Measurements from ENCODE around the gene GNG3.
A peak's percentile ranks its signal among the peaks of the same experiment; 100 is the strongest.
"Not testable (repeated sequence)": the region's sequence is repeated elsewhere in the genome, so short reads cannot be mapped to it uniquely, and the experiment has no call there.

Gene GNG3

DNA sequence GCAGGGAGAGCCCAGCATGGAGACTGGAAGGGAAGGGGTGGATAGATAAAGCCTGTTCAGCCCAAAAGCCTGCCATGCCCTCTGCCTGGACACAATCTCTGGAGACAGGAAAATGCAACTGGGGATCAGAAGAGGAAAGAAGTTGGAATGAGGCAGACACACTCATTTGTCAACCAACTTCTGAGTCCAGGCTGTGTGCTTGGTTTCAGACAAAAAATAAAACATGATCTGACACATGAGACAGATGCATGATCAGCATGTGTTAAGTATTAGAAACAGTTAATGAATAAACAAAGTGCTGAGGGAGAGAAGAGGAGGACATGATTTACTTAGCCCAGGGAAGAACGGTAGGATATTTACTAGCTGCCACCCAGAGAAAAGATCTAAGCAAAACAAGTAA lies 19.0 kb upstream of the GNG3 start:
- Histone ChIP-seq H3K9ac (ENCODE audit: low read length) (no peak overlapping the region), H3K79me2 (ENCODE audit: insufficient read depth, low read length) (no peaks in the 10 kb centered on the region), H3K4me3 (ENCODE audit: insufficient read depth, low read length, poor library complexity, severe bottlenecking) (no peak overlapping the region), H3K9me2 (replicated peaks; ENCODE audit: insufficient read depth, low read length) (no peaks in the 10 kb centered on the region), H3F3A (ENCODE audit: insufficient read depth) (no peaks in the 10 kb centered on the region), H2AFZ (ENCODE audit: low read depth, low read length, severe bottlenecking) (no peak overlapping the region), H3K4me2 (ENCODE audit: low read depth, low read length, poor library complexity, severe bottlenecking) (no peak overlapping the region), H3K27ac (ENCODE audit: low read depth, low read length) (no peak overlapping the region), H3K27me3 (ENCODE audit: low read length) (no peaks in the 10 kb centered on the region), H3K9me3 (ENCODE audit: insufficient read depth, low read length) (no peaks in the 10 kb centered on the region), H4K20me1 (ENCODE audit: low read depth, low read length) (no peaks in the 10 kb centered on the region), H3K36me3 (ENCODE audit: low read length) (no peaks in the 10 kb centered on the region)
- TF ChIP-seq EZH2phosphoT487 (conservative IDR thresholded peaks at IDR 0.05; ENCODE audit: low read length): no peak
- TF ChIP-seq, protein P1, sequence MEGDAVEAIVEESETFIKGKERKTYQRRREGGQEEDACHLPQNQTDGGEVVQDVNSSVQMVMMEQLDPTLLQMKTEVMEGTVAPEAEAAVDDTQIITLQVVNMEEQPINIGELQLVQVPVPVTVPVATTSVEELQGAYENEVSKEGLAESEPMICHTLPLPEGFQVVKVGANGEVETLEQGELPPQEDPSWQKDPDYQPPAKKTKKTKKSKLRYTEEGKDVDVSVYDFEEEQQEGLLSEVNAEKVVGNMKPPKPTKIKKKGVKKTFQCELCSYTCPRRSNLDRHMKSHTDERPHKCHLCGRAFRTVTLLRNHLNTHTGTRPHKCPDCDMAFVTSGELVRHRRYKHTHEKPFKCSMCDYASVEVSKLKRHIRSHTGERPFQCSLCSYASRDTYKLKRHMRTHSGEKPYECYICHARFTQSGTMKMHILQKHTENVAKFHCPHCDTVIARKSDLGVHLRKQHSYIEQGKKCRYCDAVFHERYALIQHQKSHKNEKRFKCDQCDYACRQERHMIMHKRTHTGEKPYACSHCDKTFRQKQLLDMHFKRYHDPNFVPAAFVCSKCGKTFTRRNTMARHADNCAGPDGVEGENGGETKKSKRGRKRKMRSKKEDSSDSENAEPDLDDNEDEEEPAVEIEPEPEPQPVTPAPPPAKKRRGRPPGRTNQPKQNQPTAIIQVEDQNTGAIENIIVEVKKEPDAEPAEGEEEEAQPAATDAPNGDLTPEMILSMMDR (IDR thresholded peaks at IDR 0.05; ENCODE audit: insufficient read depth, low read length, poor library complexity, severe bottlenecking): no peak

DNA sequence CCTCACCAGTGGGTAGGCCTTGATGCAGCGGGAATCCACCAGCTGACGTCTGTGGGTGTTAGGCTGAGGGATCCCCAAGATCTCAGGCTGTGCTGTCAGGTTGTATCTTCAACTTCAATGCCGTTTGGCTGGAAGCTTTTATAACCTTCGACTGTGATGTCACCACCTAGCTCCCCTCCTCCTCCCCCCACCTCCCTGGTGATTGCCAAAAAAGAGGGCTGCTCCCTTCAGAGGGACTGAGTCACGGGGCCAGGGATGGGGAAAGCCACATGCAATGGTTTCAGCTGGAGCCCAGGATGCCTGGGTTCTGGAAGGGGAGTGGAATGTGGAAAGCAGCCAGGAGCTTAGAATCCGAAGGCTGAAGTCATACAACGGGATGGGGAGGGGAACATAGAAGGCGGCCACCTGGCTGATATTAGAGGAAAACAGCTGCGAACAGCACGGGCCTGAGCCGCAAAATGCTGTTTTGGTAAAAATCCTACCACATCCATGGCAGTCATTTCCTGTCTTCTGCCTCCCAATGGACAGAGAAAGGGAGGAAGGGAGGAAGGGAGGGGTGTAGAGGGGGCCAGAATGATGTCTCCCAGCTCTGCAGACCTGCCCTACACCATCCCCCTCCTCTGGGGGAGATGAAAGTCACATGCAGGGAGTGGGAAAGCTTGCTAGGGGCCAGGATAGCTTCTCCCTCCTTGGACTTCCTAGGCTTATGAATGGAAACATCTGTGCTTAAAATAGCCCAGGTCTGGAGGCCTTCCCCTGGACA lies 17.9 kb upstream of the GNG3 start, which contains the start of gene LRRN4CL:
TSS of gene LRRN4CL (minus strand) at position 110 of the 763 bp plus-strand sequence. CDS start 1,022 bp downstream, outside the sequence.
- Histone ChIP-seq H2AFZ (ENCODE audit: low read depth, low read length, severe bottlenecking) (no peak within 1 kb of the TSS), H4K20me1 (ENCODE audit: low read depth, low read length) (no peaks in the 10 kb centered on the region), H3K4me3 (ENCODE audit: insufficient read depth, low read length, poor library complexity, severe bottlenecking) (no peak within 1 kb of the TSS), H3F3A (ENCODE audit: insufficient read depth) (no peaks in the 10 kb centered on the region), H3K36me3 (ENCODE audit: low read length) (no peaks in the 10 kb centered on the region), H3K9me3 (ENCODE audit: insufficient read depth, low read length) (no peaks in the 10 kb centered on the region), H3K27ac (ENCODE audit: low read depth, low read length) (no peak within 1 kb of the TSS), H3K9me2 (replicated peaks; ENCODE audit: insufficient read depth, low read length) (no peaks in the 10 kb centered on the region), H3K27me3 (ENCODE audit: low read length) (no peaks in the 10 kb centered on the region), H3K79me2 (ENCODE audit: insufficient read depth, low read length) (no peaks in the 10 kb centered on the region), H3K9ac (ENCODE audit: low read length) (no peak within 1 kb of the TSS), H3K4me2 (ENCODE audit: low read depth, low read length, poor library complexity, severe bottlenecking) (no peak within 1 kb of the TSS)
- TF ChIP-seq, protein P1 (IDR thresholded peaks at IDR 0.05; ENCODE audit: insufficient read depth, low read length, poor library complexity, severe bottlenecking): no peak
- TF ChIP-seq EZH2phosphoT487 (conservative IDR thresholded peaks at IDR 0.05; ENCODE audit: low read length): no peak

DNA sequence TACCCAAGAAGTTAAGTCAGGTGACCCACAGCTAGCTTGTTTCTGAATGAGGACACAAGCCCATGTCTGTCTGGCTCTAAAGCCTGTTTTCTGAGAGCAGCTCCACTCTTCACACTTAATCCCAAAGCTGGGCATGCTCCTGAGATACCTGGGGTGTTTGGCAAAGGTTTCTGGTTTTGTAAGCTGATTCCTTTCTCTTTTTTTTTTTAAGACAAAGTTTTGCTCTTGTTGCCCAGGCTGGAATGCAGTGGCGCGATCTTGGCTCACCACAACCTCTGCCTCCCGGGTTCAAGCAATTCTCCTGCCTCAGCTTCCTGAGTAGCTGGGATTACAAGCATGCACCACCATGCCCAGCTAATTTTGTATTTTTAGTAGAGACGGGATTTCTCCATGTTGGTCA lies 13.9 kb upstream of the GNG3 start:
- H3K9me2 ChIP-seq (replicated peaks; ENCODE audit: insufficient read depth, low read length); H3K9me3 ChIP-seq (ENCODE audit: insufficient read depth, low read length); H2AFZ ChIP-seq (ENCODE audit: low read depth, low read length, severe bottlenecking); H3K79me2 ChIP-seq (ENCODE audit: insufficient read depth, low read length); H3K4me3 ChIP-seq (ENCODE audit: insufficient read depth, low read length, poor library complexity, severe bottlenecking); H3K9ac ChIP-seq (ENCODE audit: low read length); H3K27ac ChIP-seq (ENCODE audit: low read depth, low read length); H3F3A ChIP-seq (ENCODE audit: insufficient read depth); H4K20me1 ChIP-seq (ENCODE audit: low read depth, low read length); H3K27me3 ChIP-seq (ENCODE audit: low read length); H3K36me3 ChIP-seq (ENCODE audit: low read length); H3K4me2 ChIP-seq (ENCODE audit: low read depth, low read length, poor library complexity, severe bottlenecking): not testable (repeated sequence)

DNA sequence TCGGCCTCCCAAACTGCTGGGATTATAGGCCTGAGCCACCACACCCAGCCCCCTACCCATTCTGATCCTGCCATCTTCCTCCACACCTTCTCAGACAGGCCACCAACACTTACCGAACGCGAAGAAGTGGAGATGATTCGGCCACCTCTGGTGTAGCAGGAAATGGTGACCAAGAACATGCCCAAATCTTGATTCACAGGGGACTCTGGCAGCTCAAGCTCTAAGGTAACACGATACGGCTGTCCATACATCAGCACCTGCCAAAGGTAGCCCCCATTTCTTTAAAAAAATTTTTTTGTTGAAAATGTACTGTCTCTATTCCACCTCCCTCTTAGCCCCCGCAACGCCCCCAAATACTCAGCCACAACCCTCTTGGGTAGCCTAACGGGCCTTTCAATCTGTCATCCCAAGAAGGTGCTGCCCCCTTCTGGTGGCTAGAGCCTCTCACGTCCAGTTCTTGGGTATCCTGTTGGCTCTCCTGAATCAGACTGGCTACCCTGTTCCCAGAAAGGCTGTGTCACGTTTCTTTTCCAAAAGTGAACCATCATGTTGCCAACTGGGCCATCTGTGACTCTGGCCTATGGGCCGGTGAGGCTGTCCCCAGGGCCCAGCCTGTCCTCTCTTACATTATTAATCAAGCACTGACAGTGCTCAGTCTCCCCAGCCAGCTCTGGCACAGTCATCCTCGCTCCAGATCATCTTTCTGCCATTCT lies 12.9 kb upstream of the GNG3 start:
- no peak for TF ChIP-seq EZH2phosphoT487 (conservative IDR thresholded peaks at IDR 0.05; ENCODE audit: low read length)
- TF ChIP-seq, protein P1 (IDR thresholded peaks at IDR 0.05; ENCODE audit: insufficient read depth, low read length, poor library complexity, severe bottlenecking): peak; percentile 85
- no peaks in the 10 kb centered on the region for H3K79me2 ChIP-seq (ENCODE audit: insufficient read depth, low read length)
- H3K27ac ChIP-seq (ENCODE audit: low read depth, low read length): no peak overlapping the region
- no peaks in the 10 kb centered on the region for H3K9me3 ChIP-seq (ENCODE audit: insufficient read depth, low read length)
- H3K4me2 ChIP-seq (ENCODE audit: low read depth, low read length, poor library complexity, severe bottlenecking): no peak overlapping the region
- H2AFZ ChIP-seq (ENCODE audit: low read depth, low read length, severe bottlenecking): no peak overlapping the region
- no peaks in the 10 kb centered on the region for H4K20me1 ChIP-seq (ENCODE audit: low read depth, low read length)
- H3K9me2 ChIP-seq (replicated peaks; ENCODE audit: insufficient read depth, low read length): no peaks in the 10 kb centered on the region
- no peak overlapping the region for H3K9ac ChIP-seq (ENCODE audit: low read length)
- no peaks in the 10 kb centered on the region for H3K36me3 ChIP-seq (ENCODE audit: low read length)
- no peak overlapping the region for H3K4me3 ChIP-seq (ENCODE audit: insufficient read depth, low read length, poor library complexity, severe bottlenecking)
- no peaks in the 10 kb centered on the region for H3K27me3 ChIP-seq (ENCODE audit: low read length)
- H3F3A ChIP-seq (ENCODE audit: insufficient read depth): 0 out of 2 replicates have a peak, but pooled peaks cover 3% of the 10 kb centered on the region

Data from SU-DHL-6 (cell line).